Right lobe of liver (tissue), 4 donors: ENCODE measurements around the gene KCNIP3.

ENCODE experiments used
- CTCF ChIP-seq, 4 donors: fragments of 200-600 bp in 3 of 4; fragments of 450-650 bp in 1 of 4; IDR thresholded peaks; one replicate each; pipeline versions ENCODE4 v1.5.1 to v1.8.0; 2016 to 2022; ENCODE audit warnings: antibody characterized with exemption in 4 of 4, mild to moderate bottlenecking in 2 of 4
- POLR2A ChIP-seq: fragments of 450-650 bp; IDR thresholded peaks from one replicate; pipeline ENCODE4 v1.6.1; 2017; ENCODE audit warnings: antibody characterized with exemption, mild to moderate bottlenecking
- donor health status: DM: no; HTN: no; CAD: no.
- donor health status: DM: no; HTN: no; CAD: no.
- donor health status: DM: no; HTN: yes; CAD: no.

- TF ChIP-seq CTCF (IDR thresholded peaks at IDR 0.05), result no peak
- TF ChIP-seq POLR2A, result no peak
Observed at GRCh38 chr2:95305380-95306061, 8.4 kb downstream of the KCNIP3 start.
